WTC11 (cell line): ENCODE measurements around the gene JMY.

Experiments
- CTCF ChIP-seq: fragments of 200-600 bp; IDR thresholded peaks from 2 replicates; pipeline ENCODE4 v1.8.0; 2022; ENCODE audit warnings: antibody characterized with exemption
- E2F5 ChIP-seq: sonication (generic); formaldehyde crosslinking; IDR thresholded peaks from 2 replicates; pipeline ENCODE4 v1.8.1; 2022; ENCODE audit warnings: mild to moderate bottlenecking, moderate library complexity, missing genetic modification reagents

- TF ChIP-seq CTCF (no peak), E2F5 (CRISPR knock-in tag) (no peak)
Measured at GRCh38 chr5:79301046-79301712, 65.2 kb downstream of the JMY start.
